Duodenal mucosa (tissue), 2 donors: Measurements from ENCODE around the gene TEAD3.
"Not testable (repeated sequence)": the region's sequence is repeated elsewhere in the genome, so short reads cannot be mapped to it uniquely, and the experiment has no call there.

Source experiments
- H3K27ac ChIP-seq: one replicate; pipeline ENCODE4 v1.7.0; 2013; ENCODE audit warnings: low read depth, low read length
- H3K27me3 ChIP-seq, 2 donors: one replicate each; pipeline ENCODE4 v1.7.0; 2013; ENCODE audit warnings: low read length in 2 of 2, control low read depth in 1 of 2; ENCODE audit not compliant: insufficient read depth in 2 of 2, control insufficient read depth in 1 of 2
- H3K36me3 ChIP-seq, 2 donors: one replicate each; pipeline ENCODE4 v1.7.0; 2013; ENCODE audit warnings: low read length in 2 of 2, control low read depth in 1 of 2; ENCODE audit not compliant: insufficient read depth in 2 of 2, control insufficient read depth in 1 of 2
- H3K4me1 ChIP-seq, 2 donors: one replicate each; pipeline ENCODE4 v1.7.0; 2013; ENCODE audit warnings: low read length in 2 of 2, control low read depth in 1 of 2; ENCODE audit not compliant: insufficient read depth in 2 of 2, control insufficient read depth in 1 of 2
- H3K4me3 ChIP-seq, 2 donors: one replicate each; pipeline ENCODE4 v1.7.0; 2013; ENCODE audit warnings: low read length in 2 of 2, low read depth in 1 of 2
- H3K9ac ChIP-seq, 2 donors: one replicate each; pipeline ENCODE4 v1.7.0; 2013; ENCODE audit warnings: low read length in 2 of 2, low read depth in 1 of 2
- H3K9me3 ChIP-seq, 2 donors: one replicate each; pipeline ENCODE4 v1.7.0; 2013; ENCODE audit warnings: low read length in 2 of 2, control low read depth in 1 of 2; ENCODE audit not compliant: control insufficient read depth in 1 of 2

The TEAD3 gene

GRCh38 chr6:35496841-35497570, at the start of gene TEAD3:
Gene TEAD3, minus strand, starts transcription at chr6:35497079.
- peak within 1 kb of the TSS; percentile 85 for H3K27ac ChIP-seq
- H3K36me3 ChIP-seq: peaks cover 0 to 3% of the 10 kb centered on the region in 2 donors
- no peaks in the 10 kb centered on the region for H3K9me3 ChIP-seq
- peak within 1 kb of the TSS; percentile 69 to 79 for H3K4me3 ChIP-seq
- peak within 1 kb of the TSS; percentile 77 to 88 for H3K9ac ChIP-seq
- H3K27me3 ChIP-seq: peaks cover 18 to 22% of the 10 kb centered on the region in 2 donors
- peaks cover 24 to 37% of the 10 kb centered on the region in 2 donors for H3K4me1 ChIP-seq

- Histone ChIP-seq H3K27ac (no peak overlapping the region), H3K36me3 (no peaks in the 10 kb centered on the region), H3K4me3 (no peak overlapping the region), H3K9ac (no peak overlapping the region), H3K27me3 (peaks cover 0 to 6% of the 10 kb centered on the region in 2 donors), H3K9me3 (no peaks in the 10 kb centered on the region), H3K4me1 (no peaks in the 10 kb centered on the region)
These were observed 48.0 kb upstream of the TEAD3 start for GRCh38 chr6:35544769-35545361.

- Histone ChIP-seq H3K4me1 (no peaks in the 10 kb centered on the region), H3K27ac (no peak overlapping the region), H3K4me3 (no peak overlapping the region), H3K27me3 (peaks cover 0 to 6% of the 10 kb centered on the region in 2 donors), H3K9me3 (no peaks in the 10 kb centered on the region), H3K9ac (no peak overlapping the region), H3K36me3 (no peaks in the 10 kb centered on the region)
These were observed 46.7 kb upstream of the TEAD3 start for GRCh38 chr6:35543459-35544193.

GRCh38 chr6:35541836-35542235, 45.0 kb upstream of the TEAD3 start:
- no peak overlapping the region for H3K27ac ChIP-seq
- H3K9ac ChIP-seq: no peak overlapping the region
- H3K27me3 ChIP-seq: peaks cover 0 to 6% of the 10 kb centered on the region in 2 donors
- H3K4me1 ChIP-seq: no peaks in the 10 kb centered on the region
- no peak overlapping the region for H3K4me3 ChIP-seq
- H3K9me3 ChIP-seq: no peaks in the 10 kb centered on the region
- no peaks in the 10 kb centered on the region for H3K36me3 ChIP-seq

GRCh38 chr6:35539223-35539622, 42.3 kb upstream of the TEAD3 start:
- no peaks in the 10 kb centered on the region for H3K4me1 ChIP-seq
- no peaks in the 10 kb centered on the region for H3K27me3 ChIP-seq
- no peak overlapping the region for H3K4me3 ChIP-seq
- H3K36me3 ChIP-seq: no peaks in the 10 kb centered on the region
- no peak overlapping the region for H3K27ac ChIP-seq
- H3K9ac ChIP-seq: no peak overlapping the region
- H3K9me3 ChIP-seq: no peaks in the 10 kb centered on the region

GRCh38 chr6:35535847-35536246, 39.0 kb upstream of the TEAD3 start:
- H3K36me3 ChIP-seq, H3K27me3 ChIP-seq, H3K27ac ChIP-seq, H3K9me3 ChIP-seq, H3K4me3 ChIP-seq, H3K9ac ChIP-seq, H3K4me1 ChIP-seq: not testable (repeated sequence)

- H3K27ac ChIP-seq: no peak overlapping the region
- H3K4me3 ChIP-seq: no peak overlapping the region
- H3K36me3 ChIP-seq: no peaks in the 10 kb centered on the region
- no peaks in the 10 kb centered on the region for H3K27me3 ChIP-seq
- H3K4me1 ChIP-seq: no peaks in the 10 kb centered on the region
- no peak overlapping the region for H3K9ac ChIP-seq
- H3K9me3 ChIP-seq: no peaks in the 10 kb centered on the region
These were observed 37.7 kb upstream of the TEAD3 start for GRCh38 chr6:35534407-35535170.

- no peak overlapping the region for H3K4me3 ChIP-seq
- H3K4me1 ChIP-seq: no peaks in the 10 kb centered on the region
- H3K27ac ChIP-seq: no peak overlapping the region
- no peaks in the 10 kb centered on the region for H3K9me3 ChIP-seq
- no peaks in the 10 kb centered on the region for H3K27me3 ChIP-seq
- no peak overlapping the region for H3K9ac ChIP-seq
- no peaks in the 10 kb centered on the region for H3K36me3 ChIP-seq
These were observed 37.1 kb upstream of the TEAD3 start for GRCh38 chr6:35533981-35534380.

GRCh38 chr6:35532126-35532525, 35.2 kb upstream of the TEAD3 start:
- Histone ChIP-seq H3K9me3 (no peaks in the 10 kb centered on the region), H3K36me3 (no peaks in the 10 kb centered on the region)

More at GRCh38 chr6:35532126-35532525, 35.2 kb upstream of the TEAD3 start:
- H3K4me1 ChIP-seq: no peaks in the 10 kb centered on the region
- H3K9ac ChIP-seq: no peak overlapping the region
- no peak overlapping the region for H3K4me3 ChIP-seq
- no peaks in the 10 kb centered on the region for H3K27me3 ChIP-seq
- H3K27ac ChIP-seq: no peak overlapping the region
